Colonic mucosa (tissue), 4 donors: ENCODE measurements around the gene PLB1. TPM values are rescaled to one million over a fixed set of nuclear protein-coding genes. Genes with fewer than 3 reads are reported as not detected.

Experiments used
- DNase-seq: peaks from one replicate; pipeline ENCODE4 v3.0.0-alpha.2; 2020
- H3K27ac ChIP-seq: fragments of 200-600 bp; one replicate; pipeline ENCODE4 v1.8.0; 2021
- H3K27me3 ChIP-seq: fragments of 200-600 bp; one replicate; pipeline ENCODE4 v1.8.0; 2021
- H3K36me3 ChIP-seq: fragments of 200-600 bp; one replicate; pipeline ENCODE4 v1.8.0; 2021
- H3K4me1 ChIP-seq: fragments of 200-600 bp; one replicate; pipeline ENCODE4 v1.8.0; 2021; ENCODE audit warnings: mild to moderate bottlenecking
- H3K4me3 ChIP-seq: fragments of 200-600 bp; one replicate; pipeline ENCODE4 v1.8.0; 2021
- H3K9ac ChIP-seq, 2 donors: one replicate each; pipeline ENCODE4 v1.7.0; 2013; ENCODE audit warnings: control low read depth in 2 of 2, low read depth in 2 of 2, low read length in 2 of 2
- H3K9me3 ChIP-seq: fragments of 200-600 bp; one replicate; pipeline ENCODE4 v1.8.0; 2021
- CTCF ChIP-seq: fragments of 200-600 bp; IDR thresholded peaks from one replicate; pipeline ENCODE4 v1.8.0; 2022; ENCODE audit warnings: antibody characterized with exemption, mild to moderate bottlenecking
- intact Hi-C: fragments of 100-400 bp; cut with DNase I; formaldehyde crosslinking; loops from one replicate; pipeline ENCODE4 v1.14.1; 2022
- total RNA-seq, 2 donors: library from RNA; stranded (reverse); fragmentation: NEBNext Ultra II Directional in 1 of 2; extraction: Animal tissue kit (Norgen Biotek cat#: 25700) in 1 of 2; gene quantifications; one replicate each; pipeline ENCODE4 v1.2.1, GENCODE V29; 2021
- donor health status: healthy.
- donor health status: DM: no; HTN: no; CAD: no.
- donor health status: DM: no; HTN: no; CAD: no.

PLB1 gene
- total RNA-seq, 2 donors from 2014 or later, result 1.3 to 3.0 TPM

- H3K27me3 ChIP-seq, result no peaks in the 10 kb centered on the region
- intact Hi-C loops, result loop anchor here (10.0 kb wide), 1 partner anchor 189 kb away; the partner anchor contains the start of gene PPP1CB
- no peaks in the 10 kb centered on the region for H3K36me3 ChIP-seq
- H3K27ac ChIP-seq, result no peak overlapping the region
- TF ChIP-seq CTCF, result no peak
- no peaks in the 10 kb centered on the region for H3K9me3 ChIP-seq
- no peaks in the 10 kb centered on the region for H3K4me1 ChIP-seq
- DNase-seq, result no peak
- H3K9ac ChIP-seq, result no peak overlapping the region
- no peak overlapping the region for H3K4me3 ChIP-seq
These were observed 69.9 kb downstream of the PLB1 start for GRCh38 chr2:28565720-28566295.

GRCh38 chr2:28566521-28567041 is 70.7 kb downstream of the PLB1 start:
- intact Hi-C loops, result loop anchor here (10.0 kb wide), 1 partner anchor 188 kb away; the partner anchor contains the start of gene PPP1CB
- Histone ChIP-seq H3K9ac (peak overlapping the region in 1 of 2 donors; percentile 19), H3K36me3 (no peaks in the 10 kb centered on the region), H3K27me3 (no peaks in the 10 kb centered on the region), H3K4me1 (no peaks in the 10 kb centered on the region), H3K4me3 (peak overlapping the region; percentile 33), H3K27ac (no peak overlapping the region), H3K9me3 (no peaks in the 10 kb centered on the region)
- DNase-seq, result peak; percentile 87
- TF ChIP-seq CTCF, result peak; percentile 99

- peak overlapping the region; percentile 33 for H3K4me3 ChIP-seq
- H3K9me3 ChIP-seq, result no peaks in the 10 kb centered on the region
- no peak for DNase-seq
- peak; percentile 38 for TF ChIP-seq CTCF
- H3K27me3 ChIP-seq, result no peaks in the 10 kb centered on the region
- H3K27ac ChIP-seq, result no peak overlapping the region
- intact Hi-C loops, result loop anchor here (10.0 kb wide), 1 partner anchor 188 kb away; the partner anchor contains the start of gene PPP1CB
- H3K36me3 ChIP-seq, result no peaks in the 10 kb centered on the region
- no peaks in the 10 kb centered on the region for H3K4me1 ChIP-seq
- peak overlapping the region; percentile 48 to 70 for H3K9ac ChIP-seq
These were observed 71.2 kb downstream of the PLB1 start for GRCh38 chr2:28567061-28567471.

GRCh38 chr2:28568036-28568435 is 72.2 kb downstream of the PLB1 start:
- no peak overlapping the region for H3K27ac ChIP-seq
- no peaks in the 10 kb centered on the region for H3K36me3 ChIP-seq
- no peaks in the 10 kb centered on the region for H3K27me3 ChIP-seq
- H3K9ac ChIP-seq, result no peak overlapping the region
- no peak for DNase-seq
- TF ChIP-seq CTCF, result no peak
- H3K9me3 ChIP-seq, result no peaks in the 10 kb centered on the region
- no peaks in the 10 kb centered on the region for H3K4me1 ChIP-seq
- intact Hi-C loops, result loop anchor here (10.0 kb wide), 1 partner anchor 187 kb away; the partner anchor contains the start of gene PPP1CB
- no peak overlapping the region for H3K4me3 ChIP-seq

GRCh38 chr2:28568533-28568932 is 72.7 kb downstream of the PLB1 start:
- no peak for DNase-seq
- H3K4me3 ChIP-seq, result no peak overlapping the region
- TF ChIP-seq CTCF, result no peak

More at GRCh38 chr2:28568533-28568932, 72.7 kb downstream of the PLB1 start:
- H3K36me3 ChIP-seq, result no peaks in the 10 kb centered on the region
- intact Hi-C loops, result loop anchor here (10.0 kb wide), 1 partner anchor 186 kb away; the partner anchor contains the start of gene PPP1CB
- H3K27me3 ChIP-seq, result no peaks in the 10 kb centered on the region
- no peak overlapping the region for H3K27ac ChIP-seq
- no peaks in the 10 kb centered on the region for H3K4me1 ChIP-seq
- no peaks in the 10 kb centered on the region for H3K9me3 ChIP-seq
- H3K9ac ChIP-seq, result no peak overlapping the region
